IPS DF 6.9 (cell line): ENCODE results near the gene DNAJC10.
"Not testable (repeated sequence)": the region's sequence is repeated elsewhere in the genome, so short reads cannot be mapped to it uniquely, and the experiment has no call there.

Source experiments
- DNase-seq: peaks from one replicate; pipeline ENCODE4 v3.0.0-alpha.2; 2013; ENCODE audit warnings: low read depth, low spot score
- H3K27ac ChIP-seq: one replicate; pipeline ENCODE4 v1.5.1; 2013; ENCODE audit warnings: low read length, control low read depth
- H3K27me3 ChIP-seq: 2 replicates; pipeline ENCODE4 v1.6.1; 2013; ENCODE audit warnings: mild to moderate bottlenecking, low read length; ENCODE audit not compliant: control insufficient read depth, insufficient read depth
- H3K36me3 ChIP-seq: 2 replicates; pipeline ENCODE4 v1.6.1; 2013; ENCODE audit warnings: low read length; ENCODE audit not compliant: control insufficient read depth, insufficient read depth
- H3K4me1 ChIP-seq: 2 replicates; pipeline ENCODE4 v1.6.1; 2013; ENCODE audit warnings: low read length; ENCODE audit not compliant: control insufficient read depth, insufficient read depth
- H3K4me3 ChIP-seq: 2 replicates; pipeline ENCODE4 v1.5.1; 2013; ENCODE audit warnings: mild to moderate bottlenecking, low read length
- H3K9me3 ChIP-seq: 2 replicates; pipeline ENCODE4 v1.6.1; 2013; ENCODE audit warnings: low read length, inconsistent platforms; ENCODE audit not compliant: control insufficient read depth, insufficient read depth
- WGBS: extraction: QIAGEN DNeasy Blood & Tissue Kit; methylation state at CpG from one replicate; pipeline ENCODE4 v1.1.7; 2013; ENCODE audit warnings: mixed read lengths, missing lambda C conversion rate; ENCODE audit not compliant: insufficient read length, insufficient coverage; 5-methylcytosine and 5-hydroxymethylcytosine counted together

Gene DNAJC10

GRCh38 chr2:182724656-182725055, 8.6 kb downstream of the DNAJC10 start:
- Histone ChIP-seq H3K27me3 (no peaks in the 10 kb centered on the region), H3K9me3 (no peaks in the 10 kb centered on the region), H3K27ac (no peak overlapping the region), H3K36me3 (peaks cover 7% of the 10 kb centered on the region; the same call in 1 of the 2 replicates), H3K4me1 (no peaks in the 10 kb centered on the region), H3K4me3 (no peak overlapping the region)
- no peak for DNase-seq
- whole genome bisulfite sequencing = no CpG with 5 or more reads among the region's 3 CpGs

GRCh38 chr2:182726473-182726872, 10.4 kb downstream of the DNAJC10 start:
- Histone ChIP-seq H3K36me3 (peaks cover 7% of the 10 kb centered on the region; the same call in 1 of the 2 replicates), H3K27me3 (no peaks in the 10 kb centered on the region), H3K4me1 (no peaks in the 10 kb centered on the region), H3K27ac (no peak overlapping the region), H3K4me3 (no peak overlapping the region), H3K9me3 (no peaks in the 10 kb centered on the region)
- no CpG with 5 or more reads among the region's 3 CpGs for WGBS
- DNase-seq = no peak

- Histone ChIP-seq H3K36me3 (peaks cover 4% of the 10 kb centered on the region; the same call in 1 of the 2 replicates), H3K27me3 (no peaks in the 10 kb centered on the region), H3K4me3 (no peak overlapping the region), H3K4me1 (no peaks in the 10 kb centered on the region), H3K27ac (no peak overlapping the region), H3K9me3 (no peaks in the 10 kb centered on the region)
- DNase-seq = no peak
- WGBS = no CpG with 5 or more reads among the region's 4 CpGs
Measured at GRCh38 chr2:182728014-182728413, 12.0 kb downstream of the DNAJC10 start.

- Histone ChIP-seq H3K27ac (no peak overlapping the region), H3K9me3 (no peaks in the 10 kb centered on the region), H3K36me3 (peaks cover 4% of the 10 kb centered on the region; the same call in 1 of the 2 replicates), H3K27me3 (no peaks in the 10 kb centered on the region), H3K4me1 (no peaks in the 10 kb centered on the region), H3K4me3 (no peak overlapping the region)
- DNase-seq = no peak
- no CpG with 5 or more reads among the region's 2 CpGs for whole genome bisulfite sequencing
Measured at GRCh38 chr2:182729710-182730339, 13.8 kb downstream of the DNAJC10 start.

DNA sequence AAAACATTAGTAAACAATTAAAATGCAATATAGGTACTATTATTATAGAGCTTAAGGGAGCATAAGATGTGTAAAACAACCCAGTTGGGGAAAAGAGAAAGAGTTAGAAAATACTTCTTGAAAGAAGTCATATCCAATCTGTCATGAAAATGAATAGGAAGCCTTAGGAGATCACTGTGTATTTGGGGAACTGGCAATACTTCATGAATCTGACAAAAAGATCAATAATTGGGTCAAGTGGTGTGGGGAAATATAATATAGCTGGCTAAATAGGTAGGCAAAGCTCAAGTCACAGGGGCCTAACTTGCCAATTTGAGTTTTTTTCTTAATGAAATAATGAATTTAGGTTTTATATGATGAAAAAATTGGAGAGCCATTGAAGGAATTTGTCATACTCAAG, 14.4 kb downstream of the DNAJC10 start:
- Histone ChIP-seq H3K9me3 (no peaks in the 10 kb centered on the region), H3K4me3 (no peak overlapping the region), H3K4me1 (no peaks in the 10 kb centered on the region), H3K27ac (no peak overlapping the region), H3K27me3 (no peaks in the 10 kb centered on the region), H3K36me3 (peaks cover 4% of the 10 kb centered on the region; the same call in 1 of the 2 replicates)
- DNase-seq = no peak

DNA sequence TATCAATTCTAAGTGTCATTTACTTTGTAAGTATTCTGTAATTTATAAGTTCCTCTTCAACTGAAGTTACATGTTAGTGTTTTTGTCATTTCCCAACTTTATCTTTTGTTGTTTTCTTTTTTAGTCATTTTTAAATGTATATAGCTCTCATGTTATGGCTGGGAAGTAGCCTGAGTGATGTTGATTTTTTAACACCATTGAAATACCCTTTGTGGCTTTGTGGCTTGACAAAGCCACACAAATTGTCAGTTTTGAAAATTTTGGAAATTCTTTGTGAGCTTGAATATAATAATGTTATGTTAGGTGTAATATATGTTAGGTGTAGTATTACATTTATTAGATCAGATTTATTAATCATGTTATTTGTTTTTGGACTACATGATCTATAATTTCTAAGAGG, 16.7 kb downstream of the DNAJC10 start:
- Histone ChIP-seq H3K4me1 (no peaks in the 10 kb centered on the region), H3K4me3 (no peak overlapping the region), H3K27me3 (no peaks in the 10 kb centered on the region), H3K27ac (no peak overlapping the region), H3K9me3 (no peaks in the 10 kb centered on the region), H3K36me3 (no peaks in the 10 kb centered on the region; the same call in 1 of the 2 replicates)
- DNase-seq = no peak

DNA sequence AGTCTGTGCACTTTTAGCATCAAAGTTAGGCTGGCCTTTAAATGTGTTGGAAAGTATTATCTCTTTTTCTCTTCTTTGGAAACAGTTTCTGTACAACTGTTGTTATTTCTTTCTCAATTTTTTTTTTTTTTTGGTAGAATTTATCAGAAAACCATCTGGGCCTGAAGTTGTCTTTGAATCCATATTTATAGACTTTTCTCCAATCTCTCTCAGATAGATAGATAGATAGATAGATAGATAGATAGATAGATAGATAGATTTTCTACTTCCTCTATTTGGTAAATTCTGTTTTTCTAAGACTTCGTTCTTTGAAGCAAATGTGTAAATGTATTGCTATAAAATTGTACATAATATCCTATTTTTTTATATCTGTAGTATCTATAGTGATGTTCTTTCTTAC, 17.5 kb downstream of the DNAJC10 start:
- Histone ChIP-seq H3K9me3 (no peaks in the 10 kb centered on the region), H3K36me3 (no peaks in the 10 kb centered on the region; the same call in 1 of the 2 replicates)
- no CpG with 5 or more reads among the region's 1 CpG for WGBS

GRCh38 chr2:182736856-182737255, 20.8 kb downstream of the DNAJC10 start:
- not testable (repeated sequence) for H3K27me3 ChIP-seq, H3K36me3 ChIP-seq, H3K9me3 ChIP-seq, H3K27ac ChIP-seq, H3K4me3 ChIP-seq, DNase-seq, H3K4me1 ChIP-seq
- WGBS = no CpG with 5 or more reads among the region's 8 CpGs

More for the DNA sequence above, 17.5 kb downstream of the DNAJC10 start:
- no peaks in the 10 kb centered on the region for H3K4me1 ChIP-seq
- DNase-seq = no peak
- no peaks in the 10 kb centered on the region for H3K27me3 ChIP-seq
- H3K4me3 ChIP-seq = no peak overlapping the region
- no peak overlapping the region for H3K27ac ChIP-seq

DNA sequence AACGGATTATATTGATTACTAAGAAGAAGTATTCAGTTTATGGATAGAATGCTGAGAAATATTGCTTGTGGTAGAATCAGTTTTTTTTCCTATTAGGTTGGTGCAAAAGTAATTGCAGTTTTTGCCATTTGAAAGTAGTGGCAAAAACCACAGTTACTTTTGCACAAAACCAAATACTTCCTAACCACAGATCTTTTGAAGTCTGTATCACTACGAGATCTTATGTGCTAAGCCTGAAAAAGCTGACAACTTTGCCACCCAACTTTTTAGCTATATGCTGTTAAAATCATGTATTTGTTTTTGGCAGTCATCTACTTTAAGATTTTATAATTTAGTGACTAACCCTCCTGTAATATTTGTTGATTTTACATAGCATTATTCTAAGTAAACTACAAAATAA, 24.6 kb downstream of the DNAJC10 start:
- WGBS = no CpG with 5 or more reads among the region's 2 CpGs
- Histone ChIP-seq H3K9me3 (no peaks in the 10 kb centered on the region), H3K36me3 (peaks cover 8% of the 10 kb centered on the region; the same call in 1 of the 2 replicates), H3K4me3 (no peak overlapping the region), H3K4me1 (no peaks in the 10 kb centered on the region), H3K27me3 (no peaks in the 10 kb centered on the region), H3K27ac (no peak overlapping the region)
- no peak for DNase-seq

DNA sequence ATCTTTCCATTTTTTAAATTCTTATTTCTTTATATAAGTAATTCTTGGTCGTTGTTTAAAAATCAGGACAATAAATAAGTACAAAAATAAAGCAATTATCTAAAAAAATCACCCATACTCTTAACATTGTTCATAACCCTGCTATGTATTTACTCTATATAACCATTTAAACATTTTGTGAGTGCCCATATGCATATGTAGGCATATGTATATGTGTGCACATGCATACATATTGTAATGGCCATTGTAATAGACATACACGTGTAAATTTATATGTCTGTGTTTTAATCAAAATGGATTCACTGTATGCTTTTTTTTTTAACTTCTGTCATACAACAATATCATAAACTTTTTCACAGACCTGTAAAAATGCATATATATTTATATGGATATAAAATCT, 25.6 kb downstream of the DNAJC10 start:
- H3K9me3 ChIP-seq = no peaks in the 10 kb centered on the region
- DNase-seq = no peak
- no peaks in the 10 kb centered on the region for H3K4me1 ChIP-seq
- no peaks in the 10 kb centered on the region for H3K27me3 ChIP-seq
- H3K4me3 ChIP-seq = no peak overlapping the region
- H3K27ac ChIP-seq = no peak overlapping the region
- WGBS = no CpG with 5 or more reads among the region's 2 CpGs
- peaks cover 8% of the 10 kb centered on the region; the same call in 1 of the 2 replicates for H3K36me3 ChIP-seq

- Histone ChIP-seq H3K4me3 (no peak overlapping the region), H3K4me1 (no peaks in the 10 kb centered on the region), H3K27me3 (no peaks in the 10 kb centered on the region), H3K27ac (no peak overlapping the region), H3K9me3 (no peaks in the 10 kb centered on the region), H3K36me3 (peaks cover 8% of the 10 kb centered on the region; the same call in 1 of the 2 replicates)
- DNase-seq = no peak
- no CpG with 5 or more reads among the region's 2 CpGs for WGBS
Measured at GRCh38 chr2:182744490-182744889, 28.4 kb downstream of the DNAJC10 start.
